T-cell (primary cell): ENCODE results near the gene HEXD. TPM values are rescaled to one million over a fixed set of nuclear protein-coding genes. Genes with fewer than 3 reads are reported as not detected.

Source experiments
- ATAC-seq, 4 experiments: fragments of 200-7000 bp in 3 of 4; fragments of 150-1000 bp in 1 of 4; cut with Tn5 transposase; replicated peaks in 1 of 4; 1 replicate in 3 of 4; 2 replicates in 1 of 4; pipeline ENCODE4 v1.10.0; 2021; ENCODE audit warnings: moderate library complexity in 3 of 4, mild to moderate bottlenecking in 2 of 4, moderate number of reproducible peaks in 1 of 4
- CTCF ChIA-PET, 2 donors: fragments of 300-600 bp; sonication (Branson Sonifier 250); formaldehyde crosslinking; loops; one replicate each; lab custom pipeline; 2022; ENCODE audit warnings: antibody characterized with exemption in 2 of 2; lab: Charles Lee
- POLR2A ChIA-PET, 2 donors: fragments of 300-600 bp; sonication (Branson Sonifier 250); formaldehyde crosslinking; loops; one replicate each; lab custom pipeline; 2022; ENCODE audit warnings: antibody characterized with exemption in 2 of 2; lab: Charles Lee
- DNase-seq, 35 experiments: peaks; one replicate each; pipeline versions ENCODE4 v3.0.0 to v3.0.0-alpha.2; 2013 to 2023
- H3K27ac ChIP-seq: one replicate; pipeline ENCODE4 v1.5.1; 2013; ENCODE audit warnings: low read length
- H3K27me3 ChIP-seq, 2 experiments: replicated peaks in 1 of 2; 1 replicate in 1 of 2; 2 replicates in 1 of 2; pipeline versions ENCODE4 v1.6.1 to v1.7.0; 2013; ENCODE audit warnings: low read length in 1 of 2, mixed read lengths in 1 of 2; ENCODE audit not compliant: control insufficient read depth in 2 of 2, insufficient read depth in 2 of 2; ENCODE audit errors: extremely low read depth in 1 of 2
- H3K36me3 ChIP-seq, 2 donors: 1 replicate in 1 of 2; 2 replicates in 1 of 2; pipeline versions ENCODE4 v1.6.1 to v1.7.0; 2013; ENCODE audit warnings: low read length in 1 of 2; ENCODE audit not compliant: control insufficient read depth in 2 of 2, insufficient read depth in 1 of 2; ENCODE audit errors: extremely low read depth in 1 of 2
- H3K4me1 ChIP-seq, 2 experiments: 1 replicate in 1 of 2; 2 replicates in 1 of 2; pipeline versions ENCODE4 v1.6.1 to v1.7.0; 2013; ENCODE audit warnings: low read length in 2 of 2, mixed read lengths in 1 of 2; ENCODE audit not compliant: insufficient read depth in 2 of 2, control insufficient read depth in 1 of 2; ENCODE audit errors: extremely low read depth in 1 of 2
- H3K4me3 ChIP-seq, 2 donors: 1 replicate in 1 of 2; 2 replicates in 1 of 2; pipeline versions ENCODE4 v1.5.1 to v1.7.0; 2013; ENCODE audit warnings: mild to moderate bottlenecking in 2 of 2, low read length in 1 of 2, moderate library complexity in 1 of 2; ENCODE audit not compliant: control insufficient read depth in 1 of 2; ENCODE audit errors: extremely low read depth in 1 of 2
- H3K9me3 ChIP-seq: 2 replicates; pipeline ENCODE4 v1.7.0; 2013
- H3K27ac Mint-ChIP-seq, 2 donors: one replicate each; pipeline ENCODE4 v1.8.0; 2020 to 2021; ENCODE audit warnings: mild to moderate bottlenecking in 2 of 2, mixed read lengths in 2 of 2
- H3K27me3 Mint-ChIP-seq, 2 donors: one replicate each; pipeline ENCODE4 v1.8.0; 2021 to 2022; ENCODE audit warnings: mixed read lengths in 2 of 2
- H3K36me3 Mint-ChIP-seq: one replicate; pipeline ENCODE4 v1.8.0; 2021; ENCODE audit warnings: mixed read lengths
- H3K4me1 Mint-ChIP-seq, 3 donors: one replicate each; pipeline ENCODE4 v1.8.0; 2020 to 2022; ENCODE audit warnings: mixed read lengths in 3 of 3, mild to moderate bottlenecking in 1 of 3
- H3K4me3 Mint-ChIP-seq, 3 donors: one replicate each; pipeline ENCODE4 v1.8.0; 2020 to 2022; ENCODE audit warnings: mild to moderate bottlenecking in 3 of 3, mixed read lengths in 3 of 3, moderate library complexity in 3 of 3
- H3K9me3 Mint-ChIP-seq, 3 donors: one replicate each; pipeline ENCODE4 v1.8.0; 2020 to 2022; ENCODE audit warnings: mixed read lengths in 3 of 3
- WGBS: methylation state at CpG from one replicate; pipeline ENCODE4 v1.1.5; 2013; ENCODE audit warnings: missing lambda C conversion rate; ENCODE audit not compliant: insufficient coverage; 5-methylcytosine and 5-hydroxymethylcytosine counted together
- total RNA-seq, 35 experiments: library from RNA in 6 of 35; stranded (reverse) in 6 of 35; fragments of 120-200 nt in 1 of 35; gene quantifications; one replicate each; pipeline versions ENCODE4 v1.2.1 to v1.2.4 and lab custom pipeline; 2013 to 2026

Gene HEXD
- total RNA-seq, 5 donors from 2014 or later (not counting 1 experiment from before 2014, with no cell fraction given): 51.2 to 128 (median 113) TPM

DNA sequence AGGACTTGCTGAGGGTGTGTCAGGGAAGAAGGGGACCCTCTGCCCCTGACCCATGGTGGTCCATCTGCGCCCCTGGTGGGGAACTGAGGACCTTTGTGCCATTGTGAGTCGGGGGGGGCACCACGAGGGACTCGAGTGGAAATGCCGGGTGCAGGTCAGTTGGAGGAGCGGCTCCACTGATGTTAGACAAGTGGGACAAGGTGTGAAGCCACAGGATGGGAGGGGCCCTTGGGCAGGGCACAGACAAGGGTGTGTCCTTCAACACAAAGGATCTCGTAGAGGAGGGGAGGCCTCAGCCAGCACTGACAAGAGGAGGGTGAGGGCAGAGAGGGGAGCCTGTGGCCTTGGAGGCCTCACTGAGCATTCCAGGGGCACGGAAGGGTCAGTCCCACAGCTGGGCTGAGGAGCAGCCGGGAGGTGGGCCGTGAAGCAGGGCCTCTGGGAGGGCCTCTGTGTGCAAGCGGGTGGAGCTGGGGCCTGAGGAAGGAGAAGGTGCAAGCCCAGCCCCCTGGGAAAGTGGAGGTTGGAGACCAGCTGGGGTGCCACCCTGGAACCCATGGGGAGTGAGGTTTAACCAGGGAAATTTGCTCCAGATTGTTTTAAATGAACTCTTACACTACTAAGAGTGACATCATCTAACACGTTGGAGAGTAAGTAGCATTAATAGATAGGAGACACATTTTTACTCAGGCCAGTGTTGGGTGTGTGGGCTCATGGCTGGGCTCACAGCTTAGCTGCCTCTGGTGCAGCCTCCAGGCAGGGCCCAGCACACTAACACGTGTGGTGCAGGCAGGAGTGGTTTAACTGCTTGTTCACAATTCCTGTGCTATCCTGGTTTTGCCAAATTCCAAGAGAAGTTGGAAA, 68.3 kb downstream of the HEXD start:
- peak overlapping the region; percentile 84 for H3K27ac Mint-ChIP-seq
- ChIA-PET CTCF (no interaction called here), POLR2A (no interaction called here)
- H3K9me3 ChIP-seq: no peaks in the 10 kb centered on the region
- peaks cover 23 to 53% of the 10 kb centered on the region in 2 donors for H3K36me3 ChIP-seq
- H3K36me3 Mint-ChIP-seq: peaks cover 39% of the 10 kb centered on the region
- H3K4me1 Mint-ChIP-seq: peaks cover 10 to 25% (median 14%) of the 10 kb centered on the region in 3 donors
- peak in 2 of 4 experiments; percentile 25 to 26 for ATAC-seq
- no peak for DNase-seq
- H3K27me3 ChIP-seq: no peaks in the 10 kb centered on the region
- peaks cover 0 to 15% of the 10 kb centered on the region in 2 experiments for H3K4me1 ChIP-seq
- H3K27me3 Mint-ChIP-seq: no peaks in the 10 kb centered on the region
- no peaks in the 10 kb centered on the region for H3K9me3 Mint-ChIP-seq
- no peak overlapping the region for H3K4me3 Mint-ChIP-seq
- peak overlapping the region; percentile 18 for H3K27ac ChIP-seq
- 52% methylated on average over 12 of the region's 13 CpGs for WGBS
- no peak overlapping the region for H3K4me3 ChIP-seq

DNA sequence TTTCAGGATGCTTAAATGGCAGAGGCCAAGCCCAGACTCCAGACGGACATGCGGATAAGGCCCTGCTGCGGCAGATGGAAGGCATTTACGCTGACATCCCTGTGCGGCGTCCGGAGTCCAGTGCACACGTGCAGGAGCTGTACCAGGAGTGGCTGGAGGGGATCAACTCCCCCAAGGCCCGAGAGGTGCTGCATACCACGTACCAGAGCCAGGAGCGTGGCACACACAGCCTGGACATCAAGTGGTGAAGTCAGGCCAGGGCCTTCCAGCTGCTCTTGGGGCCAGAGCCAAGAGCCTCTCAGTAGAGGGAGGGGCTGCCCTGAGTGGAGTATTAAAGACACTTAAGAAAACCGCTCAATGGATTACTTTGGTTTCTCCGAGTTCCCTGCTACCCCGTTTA, 69.8 kb downstream of the HEXD start:
- no peak overlapping the region for H3K27ac ChIP-seq
- Mint-ChIP-seq H3K27me3 (no peaks in the 10 kb centered on the region), H3K27ac (no peak overlapping the region), H3K4me3 (no peak overlapping the region), H3K9me3 (no peaks in the 10 kb centered on the region), H3K4me1 (peaks cover 10 to 25% (median 14%) of the 10 kb centered on the region in 3 donors), H3K36me3 (peaks cover 30% of the 10 kb centered on the region)
- H3K4me1 ChIP-seq: peaks cover 0 to 15% of the 10 kb centered on the region in 2 experiments
- ChIA-PET CTCF (no interaction called here), POLR2A (no interaction called here)
- no peak overlapping the region for H3K4me3 ChIP-seq
- no peaks in the 10 kb centered on the region for H3K9me3 ChIP-seq
- H3K27me3 ChIP-seq: no peaks in the 10 kb centered on the region
- 99% methylated on average over 10 of the region's 14 CpGs for WGBS
- peaks cover 19 to 41% of the 10 kb centered on the region in 2 donors for H3K36me3 ChIP-seq
- no peak for DNase-seq
- ATAC-seq: no peak

DNA sequence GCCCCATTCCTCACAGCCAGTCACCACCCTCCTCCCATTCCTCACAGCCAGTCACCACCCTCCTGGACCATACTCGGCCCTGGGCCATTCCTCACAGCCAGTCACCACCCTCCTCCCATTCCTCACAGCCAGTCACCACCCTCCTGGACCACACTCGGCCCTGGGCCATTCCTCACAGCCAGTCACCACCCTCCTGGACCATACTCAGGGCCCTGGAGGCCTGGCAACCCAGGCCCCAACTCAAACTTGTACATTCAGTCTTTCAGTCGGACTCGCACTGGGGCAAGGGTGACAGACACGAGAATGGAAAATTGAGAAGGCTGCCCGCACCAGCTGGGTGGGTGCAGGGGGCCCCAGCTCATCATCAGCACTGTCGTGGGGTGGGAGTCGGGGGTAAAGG, 71.0 kb downstream of the HEXD start:
- ATAC-seq (peak in 1 of 4 experiments; percentile 15), DNase-seq (no peak)
- H3K4me3 Mint-ChIP-seq: no peak overlapping the region
- ChIA-PET CTCF (no interaction called here), POLR2A (no interaction called here)
- H3K36me3 ChIP-seq: peaks cover 13 to 29% of the 10 kb centered on the region in 2 donors
- H3K9me3 ChIP-seq: no peaks in the 10 kb centered on the region
- no peaks in the 10 kb centered on the region for H3K27me3 ChIP-seq
- H3K36me3 Mint-ChIP-seq: peaks cover 23% of the 10 kb centered on the region
- H3K4me3 ChIP-seq: no peak overlapping the region
- H3K4me1 Mint-ChIP-seq: peaks cover 12 to 27% (median 14%) of the 10 kb centered on the region in 3 donors
- H3K9me3 Mint-ChIP-seq: no peaks in the 10 kb centered on the region
- H3K27me3 Mint-ChIP-seq: no peaks in the 10 kb centered on the region
- 88% methylated on average over 8 of the region's 8 CpGs for WGBS
- H3K27ac ChIP-seq: no peak overlapping the region
- H3K27ac Mint-ChIP-seq: peak overlapping the region in 1 of 2 donors; percentile 34
- peaks cover 0 to 17% of the 10 kb centered on the region in 2 experiments for H3K4me1 ChIP-seq

DNA sequence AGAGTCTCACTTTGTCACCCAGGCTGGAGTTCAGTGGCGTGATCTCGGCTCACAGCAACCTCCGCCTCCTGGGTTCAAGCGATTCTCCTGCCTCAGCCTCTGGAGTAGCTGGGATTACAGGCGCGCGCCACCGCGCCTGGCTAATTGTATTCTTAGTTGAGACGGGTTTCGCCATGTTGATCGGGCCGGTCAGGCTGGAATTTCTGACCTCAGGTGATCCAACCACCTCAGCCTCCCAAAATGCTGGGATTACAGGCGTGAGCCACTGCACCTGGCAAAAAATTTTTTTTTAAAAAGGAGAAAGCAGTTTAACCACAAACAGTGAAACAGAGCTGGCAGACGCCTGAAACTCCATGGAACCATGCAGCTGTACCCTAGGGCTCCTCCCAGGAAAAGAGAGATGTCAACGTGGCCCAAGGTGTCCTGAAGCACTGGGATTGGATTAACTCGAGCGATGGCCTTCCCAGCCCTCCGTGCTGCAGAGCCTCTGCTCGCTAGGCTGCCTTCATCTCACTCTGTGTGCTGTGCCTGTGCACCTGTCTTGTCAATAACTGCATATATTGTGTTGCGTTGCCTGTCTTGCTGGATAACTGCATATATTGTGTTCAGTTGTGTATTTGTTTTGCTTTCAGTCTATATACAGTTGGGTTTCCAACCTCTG, 71.8 kb downstream of the HEXD start:
- ATAC-seq: no peak
- WGBS: 86% methylated on average over 17 of the region's 21 CpGs
- Histone ChIP-seq H3K9me3 (no peaks in the 10 kb centered on the region), H3K4me1 (peaks cover 0 to 25% of the 10 kb centered on the region in 2 experiments), H3K27ac (no peak overlapping the region), H3K36me3 (peaks cover 6 to 21% of the 10 kb centered on the region in 2 donors), H3K4me3 (no peak overlapping the region), H3K27me3 (no peaks in the 10 kb centered on the region)
- ChIA-PET CTCF (no interaction called here), POLR2A (no interaction called here)
- Mint-ChIP-seq H3K4me1 (peaks cover 20 to 35% (median 22%) of the 10 kb centered on the region in 3 donors), H3K27ac (peak overlapping the region in 1 of 2 donors; percentile 2), H3K4me3 (no peak overlapping the region), H3K36me3 (peaks cover 19% of the 10 kb centered on the region), H3K27me3 (peaks cover 0 to 3% of the 10 kb centered on the region in 2 donors), H3K9me3 (no peaks in the 10 kb centered on the region)
- DNase-seq: no peak

DNA sequence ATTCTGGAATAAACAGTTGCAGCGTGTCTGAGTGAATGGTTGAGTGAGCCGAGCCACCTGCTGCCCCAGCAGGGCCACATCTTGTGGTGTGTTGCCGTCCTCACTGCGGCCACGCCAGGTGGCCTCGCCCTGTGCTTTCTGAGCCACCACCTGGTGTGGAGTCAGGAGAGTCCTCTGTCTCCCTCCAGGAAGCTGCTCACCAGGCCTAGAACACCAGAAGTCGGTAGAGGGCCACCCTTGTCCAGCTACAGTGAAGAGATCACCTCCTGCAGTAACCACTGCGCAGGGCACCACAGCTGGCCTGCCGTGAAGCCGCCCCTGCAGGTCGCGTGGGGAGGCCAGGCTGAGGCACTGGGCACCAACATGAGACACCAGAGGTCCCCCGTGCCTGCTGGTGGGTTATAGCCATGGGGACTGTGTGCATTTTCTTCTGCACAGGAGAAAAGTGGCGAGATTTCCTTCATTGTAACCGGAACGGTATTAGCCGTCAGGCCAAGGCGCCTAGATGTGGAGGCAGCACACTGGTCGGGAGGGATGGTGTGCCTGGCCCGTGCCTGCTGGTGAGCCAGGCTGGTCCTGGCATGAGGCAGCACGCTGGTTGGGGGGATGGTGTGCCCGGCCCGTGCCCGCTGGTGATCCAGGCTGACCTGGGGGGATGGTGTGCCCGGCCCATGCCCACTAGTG, 72.5 kb downstream of the HEXD start:
- no peak for ATAC-seq
- no peak for DNase-seq
- WGBS: 90% methylated on average over 23 of the region's 25 CpGs

DNA sequence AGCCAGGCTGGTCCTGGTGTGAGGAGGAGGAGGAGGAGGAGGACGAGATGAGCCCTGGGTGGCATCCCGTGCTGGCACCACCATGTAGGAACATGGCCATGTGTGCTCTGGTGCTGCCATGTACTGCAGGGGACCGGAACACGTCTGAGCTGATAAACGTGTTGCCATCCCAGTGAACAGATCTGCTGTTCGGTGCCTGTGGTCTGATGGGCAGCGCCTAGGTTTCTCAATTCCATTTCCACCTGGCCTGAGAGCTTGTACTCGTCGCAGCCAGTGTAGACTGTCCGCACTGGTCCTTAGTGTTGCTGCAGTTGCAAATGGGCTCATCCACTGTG, 73.0 kb downstream of the HEXD start:
- Mint-ChIP-seq H3K9me3 (no peaks in the 10 kb centered on the region), H3K27ac (no peak overlapping the region), H3K4me1 (peaks cover 13 to 28% (median 17%) of the 10 kb centered on the region in 3 donors), H3K27me3 (peaks cover 0 to 3% of the 10 kb centered on the region in 2 donors), H3K36me3 (peaks cover 10% of the 10 kb centered on the region), H3K4me3 (no peak overlapping the region)
- DNase-seq (no peak), ATAC-seq (no peak)
- Histone ChIP-seq H3K4me1 (peaks cover 0 to 27% of the 10 kb centered on the region in 2 experiments), H3K36me3 (peaks cover 3 to 13% of the 10 kb centered on the region in 2 donors), H3K27ac (no peak overlapping the region), H3K9me3 (no peaks in the 10 kb centered on the region), H3K4me3 (no peak overlapping the region), H3K27me3 (no peaks in the 10 kb centered on the region)
- ChIA-PET POLR2A (no interaction called here), CTCF (no interaction called here)
- WGBS: 97% methylated on average over 10 of the region's 10 CpGs

More for the DNA sequence above, 72.5 kb downstream of the HEXD start:
- Mint-ChIP-seq H3K27me3 (peaks cover 0 to 3% of the 10 kb centered on the region in 2 donors), H3K4me1 (peaks cover 18 to 32% (median 20%) of the 10 kb centered on the region in 3 donors), H3K36me3 (peaks cover 12% of the 10 kb centered on the region), H3K4me3 (no peak overlapping the region), H3K27ac (no peak overlapping the region), H3K9me3 (no peaks in the 10 kb centered on the region)
- POLR2A ChIA-PET: no interaction called here
- peaks cover 0 to 27% of the 10 kb centered on the region in 2 experiments for H3K4me1 ChIP-seq
- H3K36me3 ChIP-seq: peaks cover 4 to 15% of the 10 kb centered on the region in 2 donors
- no peak overlapping the region for H3K27ac ChIP-seq
- no peaks in the 10 kb centered on the region for H3K27me3 ChIP-seq
- CTCF ChIA-PET: no interaction called here
- no peak overlapping the region for H3K4me3 ChIP-seq
- no peaks in the 10 kb centered on the region for H3K9me3 ChIP-seq
